ENCODE data around the gene ELMO1. TPM values are rescaled to one million over a fixed set of nuclear protein-coding genes. Genes with fewer than 3 reads are reported as not detected.

ELMO1 gene
- total and polyA plus RNA-seq, 10 of the 15 experiments (the other 5 are each of a cell fraction or from before 2014, with no cell fraction given), result 22.6 to 85.9 (median 56.6) TPM

DNA sequence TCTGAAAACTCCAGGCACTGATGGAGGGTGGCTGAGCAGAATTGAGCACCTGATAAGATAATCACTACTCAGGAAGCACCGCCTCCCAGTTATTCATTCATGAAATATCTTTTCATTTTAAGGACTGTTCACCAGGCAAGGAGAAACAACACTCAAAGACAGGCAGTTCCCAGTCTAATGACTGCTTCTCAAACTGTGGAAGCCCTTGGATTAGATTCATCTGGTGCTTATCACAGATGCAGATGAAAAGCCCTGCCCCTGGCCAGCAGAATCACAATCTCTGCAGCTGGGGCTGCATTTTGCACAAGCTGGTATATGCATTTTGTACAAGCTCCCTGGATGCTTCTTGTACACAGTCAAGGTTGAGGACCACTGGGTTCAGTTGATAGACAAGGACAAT lies 109.7 kb downstream of the ELMO1 start:
- BruUV-seq (replicated peaks), result no TSS peak
- ChIA-PET RAD21 (ENCODE audit: unreplicated experiment) (interaction anchor here (5.0 kb wide), 1 partner anchor 15 kb away, joined by 32 read pairs; no protein-coding TSS in a partner anchor), POLR2A (no interaction called here), SMC1A (ENCODE audit: uncharacterized antibody, unreplicated experiment) (interaction anchor here (1.2 to 8.2 kb wide), 5 partner anchors 12 to 103 kb away, joined by 3 to 106 read pairs (median 6); no protein-coding TSS in a partner anchor), CTCF (interaction anchor here (1.0 to 19.0 kb wide), 4 partner anchors 10 to 156 kb away, joined by 3 to 298 read pairs (median 34); no protein-coding TSS in a partner anchor)
- no peaks in the 10 kb centered on the region for H4K20me1 ChIP-seq (ENCODE audit: control insufficient read depth, insufficient read depth)
- peak overlapping the region; percentile 79 for H3K4me2 ChIP-seq (ENCODE audit: control insufficient read depth, insufficient read depth)
- TF ChIP-seq IKZF2 (IDR thresholded peaks at IDR 0.05), result no peak
- no peak for TF ChIP-seq RUNX3 (IDR thresholded peaks at IDR 0.05; ENCODE audit: low read length)
- no peak for TF ChIP-seq PAX5 (IDR thresholded peaks at IDR 0.05; ENCODE audit: borderline replicate concordance, low read depth, low read length)
- TF ChIP-seq, protein P1, sequence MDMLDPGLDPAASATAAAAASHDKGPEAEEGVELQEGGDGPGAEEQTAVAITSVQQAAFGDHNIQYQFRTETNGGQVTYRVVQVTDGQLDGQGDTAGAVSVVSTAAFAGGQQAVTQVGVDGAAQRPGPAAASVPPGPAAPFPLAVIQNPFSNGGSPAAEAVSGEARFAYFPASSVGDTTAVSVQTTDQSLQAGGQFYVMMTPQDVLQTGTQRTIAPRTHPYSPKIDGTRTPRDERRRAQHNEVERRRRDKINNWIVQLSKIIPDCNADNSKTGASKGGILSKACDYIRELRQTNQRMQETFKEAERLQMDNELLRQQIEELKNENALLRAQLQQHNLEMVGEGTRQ (IDR thresholded peaks at IDR 0.05; ENCODE audit: borderline replicate concordance, low read depth, low read length), result no peak
- TF ChIP-seq MYC (IDR thresholded peaks at IDR 0.05; ENCODE audit: insufficient read depth, insufficient read length, insufficient replicate concordance, low read length, severe bottlenecking), result no peak
- no peak for TF ChIP-seq YBX1 (IDR thresholded peaks at IDR 0.05)
- TF ChIP-seq BACH1 (IDR thresholded peaks at IDR 0.05; ENCODE audit: borderline replicate concordance), result no peak
- TF ChIP-seq SMAD5 (IDR thresholded peaks at IDR 0.05; ENCODE audit: low read depth), result no peak
- no peak for TF ChIP-seq SUPT20H (IDR thresholded peaks at IDR 0.05; ENCODE audit: borderline replicate concordance, control insufficient read depth, low read depth, low read length)
- TF ChIP-seq, protein P2, sequence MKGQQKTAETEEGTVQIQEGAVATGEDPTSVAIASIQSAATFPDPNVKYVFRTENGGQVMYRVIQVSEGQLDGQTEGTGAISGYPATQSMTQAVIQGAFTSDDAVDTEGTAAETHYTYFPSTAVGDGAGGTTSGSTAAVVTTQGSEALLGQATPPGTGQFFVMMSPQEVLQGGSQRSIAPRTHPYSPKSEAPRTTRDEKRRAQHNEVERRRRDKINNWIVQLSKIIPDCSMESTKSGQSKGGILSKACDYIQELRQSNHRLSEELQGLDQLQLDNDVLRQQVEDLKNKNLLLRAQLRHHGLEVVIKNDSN (IDR thresholded peaks at IDR 0.05; ENCODE audit: borderline replicate concordance, extremely low read length, insufficient read depth, low read depth, low read length), result no peak
- no peak for TF ChIP-seq ZNF384 (IDR thresholded peaks at IDR 0.05; ENCODE audit: borderline replicate concordance, low read depth, low read length)
- no peak for TF ChIP-seq SUZ12 (IDR thresholded peaks at IDR 0.05; ENCODE audit: unreplicated experiment)
- TF ChIP-seq NR2C1 (IDR thresholded peaks at IDR 0.05), result no peak
- TF ChIP-seq, protein P3, sequence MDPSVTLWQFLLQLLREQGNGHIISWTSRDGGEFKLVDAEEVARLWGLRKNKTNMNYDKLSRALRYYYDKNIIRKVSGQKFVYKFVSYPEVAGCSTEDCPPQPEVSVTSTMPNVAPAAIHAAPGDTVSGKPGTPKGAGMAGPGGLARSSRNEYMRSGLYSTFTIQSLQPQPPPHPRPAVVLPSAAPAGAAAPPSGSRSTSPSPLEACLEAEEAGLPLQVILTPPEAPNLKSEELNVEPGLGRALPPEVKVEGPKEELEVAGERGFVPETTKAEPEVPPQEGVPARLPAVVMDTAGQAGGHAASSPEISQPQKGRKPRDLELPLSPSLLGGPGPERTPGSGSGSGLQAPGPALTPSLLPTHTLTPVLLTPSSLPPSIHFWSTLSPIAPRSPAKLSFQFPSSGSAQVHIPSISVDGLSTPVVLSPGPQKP (IDR thresholded peaks at IDR 0.05; ENCODE audit: low read depth, low read length), result no peak
- TF ChIP-seq EZH2 (IDR thresholded peaks at IDR 0.05; ENCODE audit: borderline replicate concordance, control insufficient read depth, low read depth, low read length), result no peak
- TF ChIP-seq TCF12 (IDR thresholded peaks at IDR 0.05; ENCODE audit: low read depth, low read length), result no peak
- TF ChIP-seq RAD51 (IDR thresholded peaks at IDR 0.05), result no peak
- H3K4me1 ChIP-seq (ENCODE audit: control insufficient read depth, insufficient read depth, low read length), result peaks cover 33% of the 10 kb centered on the region
- no peak for ATAC-seq
- no peak overlapping the region for H2AFZ ChIP-seq (ENCODE audit: control insufficient read depth, low read depth, low read length)
- peak overlapping the region; percentile 16; the same call in 1 of the 2 replicates for H3K4me3 ChIP-seq
- WGBS (ENCODE audit: insufficient coverage, insufficient replicate concordance, low lambda C conversion rate, missing lambda C conversion rate), result 100% methylated on average over 1 of the region's 1 CpG
- no peak overlapping the region for H3K9ac ChIP-seq (ENCODE audit: control insufficient read depth, insufficient read depth, low read length)
- intact Hi-C loops (cut with micrococcal nuclease; ENCODE audit: unreplicated experiment) (no loop called here), in situ Hi-C loops (cut with MboI) (no loop called here)
- no peaks in the 10 kb centered on the region for H3K27me3 ChIP-seq (replicated peaks in 1 of 2; ENCODE audit: control insufficient read depth in 2 of 2, insufficient read depth in 2 of 2, low read length in 1 of 2)
- no peak for FAIRE-seq
- H3K36me3 ChIP-seq (ENCODE audit: control insufficient read depth in 2 of 2, insufficient read depth in 2 of 2, low read length in 1 of 2), result no peaks in the 10 kb centered on the region; a peak in 1 of 4 replicates
- H3K27ac ChIP-seq (ENCODE audit: control insufficient read depth, insufficient read depth), result no peak overlapping the region
- no peaks in the 10 kb centered on the region; the same call in 1 of the 3 replicates for H3K9me3 ChIP-seq (replicated peaks; ENCODE audit: control insufficient read depth, insufficient read depth, low read length)
- peaks cover 77% of the 10 kb centered on the region for H3K79me2 ChIP-seq (ENCODE audit: control insufficient read depth, insufficient read depth, low read length)
- no peak for DNase-seq (ENCODE audit: low read depth, low spot score)

Measured in GM12878 (cell line).